Right hindlimb (tissue), 1 donor: Measurements from ENCODE around the gene CLEC18C.
A peak's percentile ranks its signal among the peaks of the same experiment; 100 is the strongest.
"Not testable (repeated sequence)": the region's sequence is repeated elsewhere in the genome, so short reads cannot be mapped to it uniquely, and the experiment has no call there.

Experiments used
- DNase-seq: peaks from one replicate; pipeline ENCODE4 v3.0.0-alpha.2; 2018

CLEC18C gene

DNA sequence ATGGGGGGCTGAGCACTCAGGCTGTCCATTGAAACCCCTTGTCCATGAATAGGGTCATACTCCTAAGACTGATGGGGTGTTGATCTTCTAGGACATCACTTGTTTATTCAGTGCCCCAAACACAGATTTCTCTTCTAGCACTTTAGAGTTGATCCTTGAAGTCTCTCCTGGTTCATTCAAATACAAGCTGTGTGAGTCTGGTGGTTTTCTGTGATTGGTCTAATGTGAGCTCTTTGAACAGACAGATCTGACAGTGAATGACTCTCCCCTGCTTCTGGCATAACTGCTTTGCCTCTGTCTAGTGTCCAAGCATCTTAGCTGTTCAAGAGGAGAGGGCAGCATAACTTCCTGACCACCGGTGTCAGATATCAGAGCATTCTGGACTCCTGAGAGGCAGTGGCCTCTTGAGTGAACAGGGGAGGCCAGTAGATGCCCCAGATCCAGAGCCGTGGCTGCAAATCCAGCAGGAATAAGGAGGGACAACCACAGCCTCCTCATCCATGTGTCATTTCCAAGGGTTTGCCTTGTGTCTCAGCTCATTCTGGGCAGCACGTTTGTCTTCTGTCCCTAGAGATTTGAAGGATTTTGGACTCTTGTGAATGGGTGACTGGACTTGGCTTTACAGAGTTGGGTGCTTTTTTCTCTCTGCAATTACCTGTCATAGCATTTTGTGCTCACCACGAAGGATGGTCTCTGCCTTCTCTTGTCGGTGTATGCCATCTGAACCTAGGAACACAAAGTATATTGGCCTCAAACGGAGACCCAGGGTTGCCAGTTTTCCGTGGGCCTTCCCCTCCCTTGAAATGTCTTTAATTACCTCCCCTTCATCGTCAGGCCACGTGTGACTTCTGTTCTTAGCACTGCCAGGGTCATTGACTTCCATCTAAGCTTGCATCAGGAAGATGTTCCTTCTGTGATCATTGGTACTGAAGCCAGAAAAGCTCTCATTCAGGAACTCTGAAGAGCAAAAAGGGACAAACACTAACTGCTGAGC, 13.9 kb upstream of the CLEC18C start:
- no peak for DNase-seq

DNA sequence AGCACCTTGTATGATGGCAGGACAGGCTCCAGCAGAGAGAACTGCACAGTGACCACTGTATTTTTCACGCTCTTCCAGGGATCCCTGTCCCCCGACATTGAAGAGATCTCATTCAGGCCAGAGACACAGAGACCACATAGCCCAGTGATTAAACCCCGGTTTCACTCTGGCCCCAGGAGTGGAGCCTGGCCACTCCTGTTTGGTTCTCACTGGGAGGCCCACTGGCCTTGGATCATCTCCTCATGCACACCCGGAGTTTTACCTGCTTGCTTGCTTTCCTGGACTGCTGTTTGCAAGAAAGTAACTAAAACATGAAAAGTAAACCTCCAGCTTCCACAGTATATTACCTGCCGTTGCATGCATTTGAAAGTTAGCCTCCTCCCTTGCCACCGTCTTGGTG, 13.2 kb upstream of the CLEC18C start:
- DNase-seq = no peak

DNA sequence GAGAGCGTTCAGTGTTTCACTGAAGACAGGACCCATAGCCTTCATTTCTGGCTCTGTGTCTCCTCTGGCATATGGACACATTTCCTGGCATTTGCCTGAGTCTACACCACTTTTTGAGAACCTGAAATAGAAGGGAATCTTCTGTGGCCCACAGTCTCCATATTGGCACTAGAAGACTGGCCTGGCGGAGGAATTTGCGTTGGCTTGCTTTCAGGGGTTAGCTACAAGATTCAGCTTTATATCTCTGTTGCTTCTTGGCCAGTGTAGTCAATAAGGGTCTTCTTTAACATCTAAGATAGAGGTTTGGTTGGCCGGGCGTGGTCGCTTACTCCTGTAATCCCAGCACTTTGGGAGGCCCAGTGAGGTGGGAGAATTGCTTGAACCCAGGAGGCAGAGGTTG, 12.8 kb upstream of the CLEC18C start:
- DNase-seq = no peak

DNA sequence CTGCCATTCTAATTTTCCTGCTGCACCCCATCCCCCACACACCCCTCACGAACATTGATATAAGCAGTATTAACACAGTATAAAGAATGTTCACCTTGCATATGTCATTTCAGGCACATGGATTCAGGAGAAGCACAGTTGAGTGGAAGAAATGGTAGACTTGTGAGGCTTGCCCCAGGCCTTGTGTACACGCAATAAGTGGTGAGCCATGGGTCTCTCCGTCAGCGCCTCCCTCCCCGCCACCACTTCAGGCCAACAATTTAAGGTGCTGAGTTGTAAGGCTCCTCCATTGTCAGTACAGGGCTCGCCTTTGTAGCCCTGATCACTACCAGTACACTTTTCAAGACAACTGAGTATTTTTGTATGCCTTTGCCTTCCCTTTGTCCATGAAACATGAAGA, 12.2 kb upstream of the CLEC18C start:
- DNase-seq = no peak

DNA sequence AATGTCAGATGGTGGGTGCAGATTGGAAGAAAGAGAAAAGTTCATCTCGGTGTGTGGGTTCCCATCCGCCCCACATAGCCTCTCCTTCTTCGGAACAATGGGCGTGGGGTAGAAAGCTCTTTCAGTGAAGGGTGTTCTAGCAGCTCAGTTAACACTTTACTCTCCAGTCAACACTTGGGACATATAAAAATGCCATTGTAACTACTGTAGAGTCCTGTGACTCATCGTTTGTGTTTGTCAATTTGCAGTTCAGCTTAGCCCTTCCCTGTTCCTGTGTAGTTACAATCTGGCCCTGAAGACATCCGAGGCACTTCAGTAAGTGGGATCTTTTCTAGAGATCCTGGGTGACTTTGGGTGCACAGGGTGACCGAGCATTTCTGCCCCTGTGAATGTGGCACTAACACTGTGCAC, 11.5 kb upstream of the CLEC18C start:
- DNase-seq = no peak

DNA sequence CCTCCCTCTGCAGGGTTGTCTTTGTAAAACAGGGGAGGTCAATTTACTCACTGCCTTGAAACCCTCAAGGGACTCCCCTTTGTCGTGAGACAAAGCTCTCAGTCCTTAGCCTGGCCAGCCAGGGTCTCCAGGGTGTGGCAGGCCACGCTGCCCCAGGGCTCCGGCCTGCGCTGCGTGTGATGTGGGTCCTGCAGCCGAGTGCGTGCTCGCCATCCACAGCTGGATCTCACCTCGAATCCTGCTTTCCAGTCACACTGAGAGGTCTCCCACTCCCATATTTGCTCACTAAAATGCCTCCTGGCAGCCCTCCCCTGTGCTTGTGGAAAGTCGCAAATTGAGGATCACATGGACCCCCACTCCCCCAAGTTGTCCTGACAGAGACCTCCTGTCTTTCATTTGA, 10.0 kb upstream of the CLEC18C start:
- no peak for DNase-seq

DNA sequence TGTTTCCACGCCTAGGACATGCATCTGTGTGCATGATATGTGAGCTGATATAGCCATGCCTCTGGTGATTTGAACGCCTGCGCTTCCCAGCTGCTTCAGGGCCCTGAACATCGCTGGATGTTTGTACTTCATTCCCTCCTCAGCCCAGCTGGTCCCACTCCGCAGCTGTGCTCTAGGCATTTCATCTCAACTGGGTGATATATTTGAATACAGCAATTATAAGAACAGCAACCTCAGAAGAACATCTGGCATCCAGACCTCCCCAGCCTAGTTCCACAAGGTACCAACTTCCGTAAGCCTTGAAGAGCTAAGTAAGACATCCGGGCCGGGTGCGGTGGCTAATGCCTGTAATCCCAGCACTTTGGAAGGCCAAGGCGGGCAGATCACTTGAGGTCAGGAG, 6.9 kb upstream of the CLEC18C start:
- not testable (repeated sequence) for DNase-seq

DNA sequence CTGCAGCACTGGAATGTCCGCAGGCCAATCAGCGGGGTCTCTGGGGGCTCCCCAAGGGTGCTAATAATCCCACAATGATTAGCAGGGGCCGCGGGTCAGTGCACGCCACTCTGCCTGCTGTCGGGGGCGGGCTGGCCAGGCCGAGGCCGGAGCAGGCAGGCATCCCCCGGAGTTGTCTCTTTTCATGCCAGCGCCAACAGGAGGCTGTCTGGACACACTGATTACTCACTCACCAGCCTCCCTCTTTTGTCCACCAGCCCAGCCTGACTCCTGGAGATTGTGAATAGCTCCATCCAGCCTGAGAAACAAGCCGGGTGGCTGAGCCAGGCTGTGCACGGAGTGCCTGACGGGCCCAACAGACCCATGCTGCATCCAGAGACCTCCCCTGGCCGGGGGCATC, 329 bp downstream of the CLEC18C start:
- DNase-seq = not testable (repeated sequence)

DNA sequence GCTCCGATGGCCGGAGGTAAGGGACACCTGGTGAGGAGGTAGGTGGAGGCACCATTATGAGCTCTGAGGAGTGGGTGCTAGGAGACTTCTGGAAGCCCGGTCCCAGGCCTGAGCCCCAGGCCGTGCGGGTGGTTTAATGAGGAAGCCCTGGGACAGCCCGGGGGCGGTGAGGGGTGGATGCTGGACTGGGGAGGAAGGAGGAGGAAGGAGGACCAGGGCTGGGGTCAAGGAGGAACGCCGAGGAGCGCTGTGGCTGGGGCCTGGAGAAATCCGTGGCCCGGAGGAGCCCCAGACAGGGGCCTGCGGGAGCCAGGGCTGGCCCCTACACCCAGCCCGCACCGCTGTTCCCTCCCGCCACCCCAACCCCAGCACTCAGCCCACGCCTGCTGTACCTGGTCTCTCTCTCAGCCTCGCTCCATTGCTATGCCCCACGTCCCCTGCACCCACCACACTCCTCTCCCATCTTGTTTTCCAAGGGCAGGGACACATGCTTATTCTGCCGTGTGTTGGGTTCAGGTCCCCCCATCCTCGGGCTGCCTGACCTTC, 873 bp downstream of the CLEC18C start:
- not testable (repeated sequence) for DNase-seq

DNA sequence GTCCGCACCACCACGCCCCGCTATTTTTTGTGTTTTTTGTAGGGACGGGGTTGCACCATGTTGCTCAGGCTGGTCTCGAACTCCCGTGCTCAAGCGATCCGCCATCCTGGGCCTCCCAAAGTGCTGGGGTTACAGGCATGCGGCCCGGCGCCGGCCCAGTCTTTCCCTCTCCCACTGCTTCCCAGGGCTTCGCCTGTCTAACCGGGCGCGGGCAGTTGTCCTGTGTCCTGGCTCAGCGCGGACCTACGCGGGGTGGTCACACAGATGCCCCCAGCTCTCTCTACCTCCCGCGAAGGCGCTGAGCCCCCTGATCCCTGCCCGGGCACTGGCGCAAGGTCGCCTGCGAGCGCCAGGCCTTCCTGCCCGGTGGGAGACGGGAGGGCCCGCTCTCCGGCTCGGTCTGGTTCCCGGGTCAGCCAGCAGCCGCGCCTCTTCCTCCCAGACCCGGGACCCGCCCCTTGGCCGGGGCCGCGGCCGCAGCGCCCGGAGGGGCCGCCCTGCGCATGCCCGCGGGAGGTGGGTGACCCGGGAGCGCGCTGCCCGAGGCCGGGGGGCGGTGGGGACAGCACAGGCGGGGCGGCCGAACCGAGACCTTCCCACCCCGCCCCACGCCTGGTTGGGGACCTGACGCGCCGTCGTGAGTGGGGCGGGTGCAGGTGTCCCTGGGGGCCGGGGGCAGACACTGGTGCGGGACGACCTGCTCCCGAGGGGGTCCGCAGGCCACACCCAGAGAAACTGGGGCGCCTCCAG, 14.4 kb downstream of the CLEC18C start:
- not testable (repeated sequence) for DNase-seq

DNA sequence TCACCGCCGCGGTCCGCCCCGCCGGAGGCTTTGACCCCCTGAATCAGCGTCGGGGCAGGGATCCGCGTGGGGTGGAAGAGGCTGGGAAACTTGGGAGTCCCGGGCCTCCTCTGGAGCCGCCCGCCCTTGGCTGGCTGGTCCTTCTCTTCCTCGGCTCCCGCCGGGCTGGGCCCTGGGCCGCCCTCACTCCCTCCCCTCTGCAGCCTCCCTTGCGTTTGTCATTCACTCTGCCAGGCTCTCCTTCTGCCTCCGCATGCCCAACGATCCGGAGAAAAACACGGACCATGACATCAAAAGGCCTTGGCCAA, 15.0 kb downstream of the CLEC18C start:
- peak; percentile 21 for DNase-seq

DNA sequence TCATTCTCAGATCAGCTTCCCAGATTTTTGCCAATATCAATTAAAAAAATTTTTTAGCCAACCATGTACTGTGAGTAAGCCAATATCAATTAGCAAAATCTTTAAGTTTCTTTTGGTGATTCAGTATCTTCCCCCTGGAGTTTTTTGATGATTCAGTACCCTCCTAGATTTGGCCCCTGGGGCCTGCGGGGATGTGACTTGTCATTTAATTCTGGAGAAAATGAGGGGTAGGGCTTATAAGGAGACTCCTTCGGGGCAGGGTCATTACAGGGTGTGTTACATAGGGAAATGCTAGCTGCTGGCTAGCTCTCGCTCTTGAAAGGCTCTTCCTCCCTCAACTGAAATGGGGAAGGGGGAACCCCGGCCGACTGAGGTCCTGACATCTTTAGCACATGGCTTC, 17.0 kb downstream of the CLEC18C start:
- not testable (repeated sequence) for DNase-seq

DNA sequence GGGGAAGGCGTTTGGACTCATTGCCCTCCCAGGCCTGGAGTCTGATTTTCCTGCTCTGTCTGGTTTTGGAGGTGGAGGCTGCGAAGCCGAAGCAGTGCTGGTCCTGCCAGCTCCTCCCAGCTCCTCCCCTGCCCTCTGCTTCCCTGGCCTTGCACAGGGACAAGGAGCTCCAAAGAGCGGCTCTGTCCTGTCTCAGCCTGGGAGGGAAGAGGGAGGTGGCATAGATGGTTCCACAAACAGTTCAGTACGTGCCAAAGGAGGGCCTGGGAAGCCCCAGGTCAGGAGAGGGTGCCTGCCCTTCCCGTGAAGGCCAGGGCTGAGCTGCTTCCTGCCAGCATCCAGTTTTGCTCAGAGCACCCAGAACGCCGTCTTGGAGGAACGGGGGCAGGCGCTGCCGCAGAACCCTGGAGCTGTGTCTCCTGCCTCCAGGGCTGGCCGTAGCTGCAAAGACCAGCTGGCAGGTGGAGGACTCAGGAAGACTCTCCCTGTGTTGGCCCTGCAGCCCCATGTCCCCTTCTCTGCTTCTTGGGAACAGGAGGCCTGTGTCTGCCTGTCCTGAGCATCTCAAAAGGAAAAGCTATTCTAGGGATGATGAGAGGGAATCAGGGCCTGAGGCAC, 23.2 kb downstream of the CLEC18C start:
- not testable (repeated sequence) for DNase-seq

DNA sequence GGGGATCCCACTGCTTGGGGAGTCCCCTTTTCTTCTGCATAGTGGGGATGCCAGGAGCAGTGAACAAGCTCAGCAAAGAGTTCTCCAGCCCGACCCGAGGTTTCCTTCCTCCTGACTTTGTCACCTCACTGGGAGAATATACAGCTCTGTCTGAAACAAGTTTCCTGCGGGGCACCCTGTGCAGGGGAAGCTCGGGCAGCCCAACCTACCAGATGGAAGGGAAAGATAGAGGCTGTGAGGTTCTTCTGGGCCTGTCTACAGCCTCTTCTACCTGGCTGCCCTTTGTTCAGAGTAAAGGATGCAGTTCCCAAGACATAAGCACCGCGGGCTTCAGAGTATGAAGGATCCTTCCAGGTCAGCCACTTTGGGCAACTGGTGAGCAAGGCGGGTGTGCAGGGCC, 24.0 kb downstream of the CLEC18C start:
- not testable (repeated sequence) for DNase-seq

DNA sequence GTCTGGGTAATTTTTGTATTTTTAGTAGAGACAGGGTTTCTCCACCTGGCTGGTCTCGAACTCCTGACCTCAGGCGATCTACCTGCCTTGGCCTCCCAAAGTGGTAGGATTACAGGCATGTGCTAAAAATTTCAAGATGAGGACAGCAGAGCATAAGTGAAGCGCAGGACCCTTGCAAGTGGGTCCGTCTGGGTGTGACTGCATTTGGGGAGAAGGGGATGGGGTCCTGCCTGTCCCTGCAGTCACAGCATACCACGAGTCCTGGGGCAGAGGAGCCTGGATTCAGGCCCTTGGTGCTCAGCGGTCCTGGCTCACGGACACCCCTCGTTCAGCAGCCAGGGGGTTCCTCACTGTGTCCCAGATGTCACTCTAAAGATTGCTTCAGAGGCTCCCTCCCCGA, 24.6 kb downstream of the CLEC18C start:
- not testable (repeated sequence) for DNase-seq

DNA sequence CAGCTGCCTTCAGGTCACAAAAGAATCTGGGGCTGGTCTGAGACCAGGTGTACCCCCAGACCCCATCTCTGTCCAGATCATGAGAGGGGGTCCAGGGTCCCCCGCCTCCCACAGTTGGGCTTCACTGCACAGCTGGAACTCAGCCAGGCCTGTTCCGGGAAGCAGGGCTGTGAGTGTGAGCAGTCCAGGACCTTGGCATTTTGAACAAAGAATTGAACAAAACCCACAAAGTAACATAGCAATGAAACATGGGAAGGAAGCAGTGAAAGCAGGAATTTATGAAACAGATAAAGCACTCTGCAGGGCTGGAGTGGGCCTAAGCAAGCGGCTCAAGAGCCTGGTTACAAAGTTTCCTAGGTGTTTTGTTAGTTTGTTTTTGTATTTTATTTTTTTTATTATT, 25.1 kb downstream of the CLEC18C start:
- DNase-seq = not testable (repeated sequence)

DNA sequence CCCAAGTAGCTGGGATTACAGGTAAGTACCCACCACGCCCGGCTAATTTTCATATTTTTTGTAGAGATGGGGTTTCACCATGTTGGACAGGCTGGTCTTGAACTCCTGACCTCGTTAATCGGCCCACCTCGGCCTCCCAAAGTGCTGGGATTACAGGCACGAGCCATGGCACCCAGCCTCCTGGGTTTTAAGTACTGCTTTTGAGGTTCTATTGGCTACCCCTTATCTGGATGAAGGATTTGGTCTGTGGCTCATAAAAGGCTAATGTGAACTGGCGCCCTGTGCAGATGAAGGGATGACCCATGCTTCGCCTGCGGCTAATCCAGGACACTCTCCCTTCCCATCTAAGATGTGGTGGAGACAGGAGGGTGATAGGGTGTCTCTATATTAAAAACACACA, 25.6 kb downstream of the CLEC18C start:
- DNase-seq = not testable (repeated sequence)

DNA sequence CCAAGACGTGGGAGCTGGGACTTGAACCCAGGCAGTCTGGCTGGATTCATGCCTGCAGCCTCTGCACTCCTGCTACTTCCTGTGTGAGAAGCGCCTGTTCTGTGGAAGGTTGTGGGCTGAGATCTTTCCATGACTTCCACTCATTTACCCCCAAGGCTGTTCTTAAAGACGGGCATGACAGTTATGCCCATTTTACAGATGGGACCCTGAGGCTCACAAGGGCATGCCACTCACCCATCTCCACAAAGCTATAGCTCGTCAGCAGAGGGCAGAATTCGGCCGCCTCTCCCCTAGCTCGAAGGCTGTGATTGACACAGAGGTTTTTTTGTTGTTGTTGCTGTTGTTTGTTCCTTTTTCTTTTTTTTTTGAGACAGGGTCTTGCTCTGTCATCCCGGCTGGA, 26.5 kb downstream of the CLEC18C start:
- not testable (repeated sequence) for DNase-seq

DNA sequence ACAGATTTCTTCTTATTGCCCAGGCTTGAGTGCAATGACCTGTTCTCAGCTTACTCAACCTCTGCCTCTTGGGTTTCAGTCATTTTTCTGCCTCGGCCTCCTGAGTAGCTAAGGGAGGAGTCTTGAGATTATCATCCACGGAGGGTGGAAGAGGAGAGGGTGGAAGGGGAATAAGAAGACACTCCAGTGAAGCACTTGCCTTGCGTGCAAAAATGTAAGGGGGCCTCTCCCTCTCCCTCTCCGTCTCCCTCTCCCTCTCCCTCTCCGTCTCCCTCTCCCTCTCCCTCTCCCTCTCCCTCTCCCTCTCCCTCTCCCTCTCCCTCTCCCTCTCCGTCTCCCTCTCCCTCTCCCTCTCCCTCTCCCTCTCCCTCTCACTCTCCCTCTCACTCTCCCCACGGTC, 29.9 kb downstream of the CLEC18C start:
- not testable (repeated sequence) for DNase-seq

DNA sequence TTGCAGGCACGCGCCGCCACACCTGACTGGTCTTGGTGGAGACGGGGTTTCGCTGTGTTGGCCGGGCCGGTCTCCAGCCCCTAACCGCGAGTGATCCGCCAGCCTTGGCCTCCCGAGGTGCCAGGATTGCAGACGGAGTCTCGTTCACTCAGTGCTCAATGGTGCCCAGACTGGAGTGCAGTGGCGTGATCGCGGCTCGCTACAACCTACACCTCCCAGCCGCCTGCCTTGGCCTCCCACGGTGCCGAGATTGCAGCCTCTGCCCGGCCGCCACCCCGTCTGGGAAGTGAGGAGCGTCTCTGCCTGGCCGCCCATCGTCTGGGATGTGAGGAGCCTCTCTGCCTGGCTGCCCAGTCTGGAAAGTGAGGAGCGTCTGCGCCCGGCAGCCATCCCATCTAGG, 30.4 kb downstream of the CLEC18C start:
- DNase-seq = not testable (repeated sequence)

DNA sequence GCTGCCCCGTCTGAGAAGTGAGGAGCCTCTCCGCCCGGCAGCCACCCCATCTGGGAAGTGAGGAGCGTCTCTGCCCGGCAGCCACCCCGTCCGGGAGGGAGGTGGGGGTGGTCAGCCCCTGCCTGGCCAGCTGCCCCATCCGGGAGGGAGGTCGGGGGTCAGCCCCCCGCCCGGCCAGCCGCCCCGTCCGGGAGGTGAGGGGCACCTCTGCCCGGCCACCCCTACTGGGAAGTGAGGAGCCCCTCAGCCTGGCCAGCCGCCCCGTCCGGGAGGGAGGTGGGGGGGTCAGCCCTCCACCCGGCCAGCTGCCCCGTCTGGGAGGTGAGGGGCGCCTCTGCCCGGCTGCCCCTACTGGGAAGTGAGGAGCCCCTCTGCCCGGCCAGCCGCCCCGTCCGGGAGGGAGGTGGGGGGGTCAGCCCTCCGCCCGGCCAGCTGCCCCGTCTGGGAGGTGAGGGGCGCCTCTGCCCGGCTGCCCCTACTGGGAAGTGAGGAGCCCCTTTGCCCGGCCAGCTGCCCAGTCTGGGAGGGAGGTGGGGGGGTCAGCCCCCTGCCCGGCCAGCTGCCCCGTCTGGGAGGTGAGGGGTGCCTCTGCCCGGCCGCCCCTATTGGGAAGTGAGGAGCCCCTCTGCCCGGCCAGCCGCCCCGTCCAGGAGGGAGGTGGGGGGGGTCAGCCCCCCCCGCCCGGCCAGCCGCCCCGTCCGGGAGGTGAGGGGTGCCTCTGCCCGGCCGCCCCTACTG, 31.2 kb downstream of the CLEC18C start:
- not testable (repeated sequence) for DNase-seq

DNA sequence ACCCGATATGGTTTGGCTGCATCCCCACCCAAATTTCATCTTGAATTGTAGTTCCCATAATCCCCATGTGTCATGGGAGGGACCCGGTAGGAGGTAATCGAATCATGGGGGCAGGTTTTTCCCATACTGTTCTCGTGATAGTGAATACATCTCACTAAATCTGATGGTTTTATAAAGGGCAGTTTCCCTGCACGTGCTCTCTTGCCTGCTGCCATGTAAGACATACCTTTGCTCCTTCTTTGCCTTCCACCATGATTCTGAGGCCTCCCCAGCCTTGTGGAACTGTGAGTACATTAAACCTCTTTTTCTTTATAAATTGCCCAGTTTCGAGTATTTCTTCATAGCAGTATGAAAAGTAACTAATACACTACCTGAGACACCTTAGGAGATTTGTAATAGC, 32.8 kb downstream of the CLEC18C start:
- DNase-seq = not testable (repeated sequence)
